CD4-positive, alpha-beta T cell (primary cell): ENCODE measurements around the gene GALNT12. TPM values are rescaled to one million over a fixed set of nuclear protein-coding genes. Genes with fewer than 3 reads are reported as not detected.

ENCODE experiments used
- ATAC-seq: fragments of 200-7000 bp; cut with Tn5 transposase; one replicate; pipeline ENCODE4 v1.10.0; 2022; ENCODE audit warnings: mild to moderate bottlenecking; ENCODE audit not compliant: poor library complexity
- CTCF ChIA-PET: fragments of 350-600 bp; sonication (Branson Sonifier 250); formaldehyde crosslinking; loops from one replicate; lab custom pipeline; 2021; ENCODE audit warnings: antibody characterized with exemption, inconsistent platforms; lab: Charles Lee
- POLR2A ChIA-PET: fragments of 350-600 bp; sonication (Branson Sonifier 250); formaldehyde crosslinking; loops from one replicate; lab custom pipeline; 2021; ENCODE audit warnings: antibody characterized with exemption, inconsistent platforms; lab: Charles Lee
- DNase-seq, 14 experiments: peaks; one replicate each; pipeline ENCODE4 v3.0.0-alpha.2; 2013 to 2020; ENCODE audit warnings: mixed read lengths in 2 of 14
- H3K27ac ChIP-seq, 2 donors: one replicate each; pipeline versions ENCODE4 v1.5.1 to v1.7.0; 2013; ENCODE audit warnings: low read length in 2 of 2, low read depth in 1 of 2, mild to moderate bottlenecking in 1 of 2
- H3K27me3 ChIP-seq, 2 experiments: 1 replicate in 1 of 2; 2 replicates in 1 of 2; pipeline versions ENCODE4 v1.6.1 to v1.7.0; 2013; ENCODE audit warnings: low read length in 2 of 2, control low read depth in 1 of 2, mild to moderate bottlenecking in 1 of 2, moderate library complexity in 1 of 2; ENCODE audit not compliant: insufficient read depth in 2 of 2, control insufficient read depth in 1 of 2
- H3K36me3 ChIP-seq: one replicate; pipeline ENCODE4 v1.6.1; 2013; ENCODE audit warnings: low read length, control low read depth; ENCODE audit not compliant: insufficient read depth
- H3K4me1 ChIP-seq: one replicate; pipeline ENCODE4 v1.6.1; 2013; ENCODE audit warnings: low read length, control low read depth; ENCODE audit not compliant: insufficient read depth
- H3K4me3 ChIP-seq: one replicate; pipeline ENCODE4 v1.5.1; 2013; ENCODE audit warnings: mild to moderate bottlenecking, low read length, moderate library complexity
- H3K9me3 ChIP-seq, 2 experiments: 1 replicate in 1 of 2; 2 replicates in 1 of 2; pipeline versions ENCODE4 v1.6.1 to v1.7.0; 2013; ENCODE audit warnings: low read length in 2 of 2, mild to moderate bottlenecking in 2 of 2, control low read depth in 1 of 2, moderate library complexity in 1 of 2; ENCODE audit not compliant: control insufficient read depth in 1 of 2, insufficient read depth in 1 of 2
- H3K27ac Mint-ChIP-seq: one replicate; pipeline ENCODE4 v1.8.0; 2020; ENCODE audit warnings: mixed read lengths
- H3K27me3 Mint-ChIP-seq: one replicate; pipeline ENCODE4 v1.8.0; 2021; ENCODE audit warnings: mixed read lengths
- H3K36me3 Mint-ChIP-seq: one replicate; pipeline ENCODE4 v1.8.0; 2021; ENCODE audit warnings: low read depth, mixed read lengths
- H3K4me1 Mint-ChIP-seq: one replicate; pipeline ENCODE4 v1.8.0; 2021; ENCODE audit warnings: low read depth, mixed read lengths
- H3K4me3 Mint-ChIP-seq: one replicate; pipeline ENCODE4 v1.8.0; 2020; ENCODE audit warnings: mild to moderate bottlenecking, mixed read lengths
- H3K9me3 Mint-ChIP-seq: one replicate; pipeline ENCODE4 v1.8.0; 2020; ENCODE audit warnings: mixed read lengths
- CTCF ChIP-seq: fragments of 200-600 bp; IDR thresholded peaks from one replicate; pipeline ENCODE4 v1.8.0; 2022; ENCODE audit warnings: antibody characterized with exemption, mild to moderate bottlenecking
- intact Hi-C, 2 experiments: fragments of 100-400 bp; cut with DNase I in 1 of 2; cut with micrococcal nuclease in 1 of 2; formaldehyde crosslinking; loops; one replicate each; pipeline versions ENCODE4 v1.15.1 to v1.9.0; 2023 to 2025; cut with DNase I, micrococcal nuclease
- total RNA-seq, 174 experiments: library from RNA in 2 of 174; stranded (reverse) in 2 of 174; gene quantifications; one replicate each; pipeline ENCODE4 v1.2.3 and lab custom pipeline; 2021 to 2026

The GALNT12 gene
- total RNA-seq, 2 experiments from 2014 or later: 8.7 to 11.5 TPM

- no peaks in the 10 kb centered on the region for H3K9me3 ChIP-seq
- no peaks in the 10 kb centered on the region for H3K36me3 Mint-ChIP-seq
- no peak overlapping the region for H3K27ac ChIP-seq
- no peaks in the 10 kb centered on the region for H3K9me3 Mint-ChIP-seq
- no peak overlapping the region for H3K4me3 ChIP-seq
- peaks cover 27% of the 10 kb centered on the region for H3K4me1 Mint-ChIP-seq
- DNase-seq (no peak), ATAC-seq (no peak)
- ChIA-PET POLR2A (interaction anchor here (1.3 to 5.4 kb wide), 3 partner anchors 12 to 1176 kb away, joined by 7 to 15 read pairs (median 9); partner anchors contain the start of genes ANKS6, NCBP1, TBC1D2 and TSTD2), CTCF (no interaction called here)
- no peaks in the 10 kb centered on the region for H3K36me3 ChIP-seq
- TF ChIP-seq CTCF: no peak
- peak overlapping the region; percentile 88 for H3K4me3 Mint-ChIP-seq
- peaks cover 4% of the 10 kb centered on the region for H3K27me3 Mint-ChIP-seq
- no peak overlapping the region for H3K27ac Mint-ChIP-seq
- intact Hi-C loops: loop anchor here in 1 of 2 experiments (10.0 kb wide), 5 partner anchors 336 to 1296 kb away; partner anchors contain the start of genes NCBP1, STX17 and TSTD2
- peaks cover 20% of the 10 kb centered on the region for H3K4me1 ChIP-seq
- peaks cover 0 to 5% of the 10 kb centered on the region in 2 experiments for H3K27me3 ChIP-seq
These were observed 1.4 kb downstream of the GALNT12 start for GRCh38 chr9:98808875-98809274.

- Histone ChIP-seq H3K4me3 (no peak overlapping the region), H3K9me3 (no peaks in the 10 kb centered on the region), H3K36me3 (no peaks in the 10 kb centered on the region), H3K27ac (no peak overlapping the region), H3K4me1 (peaks cover 20% of the 10 kb centered on the region), H3K27me3 (peaks cover 0 to 5% of the 10 kb centered on the region in 2 experiments)
- TF ChIP-seq CTCF: no peak
- no peak overlapping the region for H3K27ac Mint-ChIP-seq
- ChIA-PET POLR2A (interaction anchor here (5.4 kb wide), 1 partner anchor 13 kb away, joined by 15 read pairs; the partner anchor contains the start of gene ANKS6), CTCF (interaction anchor here (1.3 kb wide), 1 partner anchor 12 kb away, joined by 3 read pairs; no protein-coding TSS in a partner anchor)
- peaks cover 4% of the 10 kb centered on the region for H3K27me3 Mint-ChIP-seq
- H3K36me3 Mint-ChIP-seq: no peaks in the 10 kb centered on the region
- DNase-seq (no peak), ATAC-seq (no peak)
- peaks cover 27% of the 10 kb centered on the region for H3K4me1 Mint-ChIP-seq
- H3K4me3 Mint-ChIP-seq: peak overlapping the region; percentile 88
- H3K9me3 Mint-ChIP-seq: no peaks in the 10 kb centered on the region
- intact Hi-C loops: loop anchor here in 1 of 2 experiments (10.0 kb wide), 5 partner anchors 335 to 1295 kb away; partner anchors contain the start of genes NCBP1, STX17 and TSTD2
These were observed 2.0 kb downstream of the GALNT12 start for GRCh38 chr9:98809311-98810101.

GRCh38 chr9:98810102-98810842 lies 2.8 kb downstream of the GALNT12 start:
- intact Hi-C loops: no loop called here
- no peak for DNase-seq
- H3K4me1 Mint-ChIP-seq: peaks cover 27% of the 10 kb centered on the region
- H3K9me3 Mint-ChIP-seq: no peaks in the 10 kb centered on the region
- TF ChIP-seq CTCF: no peak
- no peaks in the 10 kb centered on the region for H3K27me3 Mint-ChIP-seq
- Histone ChIP-seq H3K4me1 (peaks cover 20% of the 10 kb centered on the region), H3K4me3 (no peak overlapping the region), H3K36me3 (no peaks in the 10 kb centered on the region), H3K9me3 (no peaks in the 10 kb centered on the region), H3K27ac (no peak overlapping the region), H3K27me3 (peaks cover 0 to 5% of the 10 kb centered on the region in 2 experiments)
- H3K36me3 Mint-ChIP-seq: no peaks in the 10 kb centered on the region
- ATAC-seq: no peak
- POLR2A ChIA-PET: interaction anchor here (5.4 kb wide), 1 partner anchor 13 kb away, joined by 15 read pairs; the partner anchor contains the start of gene ANKS6
- CTCF ChIA-PET: interaction anchor here (1.3 kb wide), 1 partner anchor 13 kb away, joined by 3 read pairs; no protein-coding TSS in a partner anchor
- H3K27ac Mint-ChIP-seq: no peak overlapping the region
- peak overlapping the region; percentile 88 for H3K4me3 Mint-ChIP-seq
